ENCODE data around the gene NGLY1.

The NGLY1 gene

DNA sequence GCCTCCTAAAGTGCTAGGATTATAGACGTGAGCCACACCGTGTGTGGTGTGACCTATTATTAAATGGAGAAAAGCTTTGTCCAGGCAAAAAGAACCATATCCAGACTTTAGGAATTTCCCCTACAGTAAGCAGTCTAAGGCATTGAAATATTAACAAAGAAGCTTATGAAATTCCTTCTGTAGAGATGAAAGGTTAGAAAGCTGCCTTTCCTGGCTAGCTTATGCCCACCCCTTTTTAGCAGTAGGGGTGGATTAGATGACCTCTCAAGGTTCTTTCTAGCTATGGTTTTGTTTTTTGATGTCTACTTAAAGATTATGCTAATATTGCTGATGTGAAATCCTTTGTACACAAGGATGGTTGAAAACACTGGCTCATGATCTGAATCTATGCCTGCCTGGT is 20.6 kb upstream of the NGLY1 start:
- Histone ChIP-seq H3K9me3 (ENCODE audit: insufficient read depth, low read length) (no peaks in the 10 kb centered on the region), H3K36me3 (ENCODE audit: insufficient read depth, insufficient read length, low read length) (no peaks in the 10 kb centered on the region), H3K9ac (ENCODE audit: insufficient read length, low read depth) (no peak overlapping the region), H3K4me1 (ENCODE audit: insufficient read depth, insufficient read length) (no peaks in the 10 kb centered on the region), H3K4me3 (ENCODE audit: insufficient read length, low read depth) (no peak overlapping the region), H3K27me3 (ENCODE audit: insufficient read depth, insufficient read length) (no peaks in the 10 kb centered on the region)
- no peak for DNase-seq (ENCODE audit: low read depth, low spot score)
- TF ChIP-seq ZNF274 (IDR thresholded peaks at IDR 0.05; ENCODE audit: low read depth, low read length) (no peak), SUZ12 (IDR thresholded peaks at IDR 0.05; ENCODE audit: extremely low read depth, insufficient read depth, insufficient read length) (no peak), YY1 (IDR thresholded peaks at IDR 0.05; ENCODE audit: insufficient read depth, insufficient read length) (no peak)

- Histone ChIP-seq H3K36me3 (ENCODE audit: insufficient read depth, insufficient read length, low read length) (no peaks in the 10 kb centered on the region), H3K27me3 (ENCODE audit: insufficient read depth, insufficient read length) (no peaks in the 10 kb centered on the region), H3K4me3 (ENCODE audit: insufficient read length, low read depth) (no peak overlapping the region), H3K9ac (ENCODE audit: insufficient read length, low read depth) (no peak overlapping the region), H3K4me1 (ENCODE audit: insufficient read depth, insufficient read length) (no peaks in the 10 kb centered on the region), H3K9me3 (ENCODE audit: insufficient read depth, low read length) (no peaks in the 10 kb centered on the region)
- TF ChIP-seq SUZ12 (IDR thresholded peaks at IDR 0.05; ENCODE audit: extremely low read depth, insufficient read depth, insufficient read length) (no peak), ZNF274 (IDR thresholded peaks at IDR 0.05; ENCODE audit: low read depth, low read length) (no peak), YY1 (IDR thresholded peaks at IDR 0.05; ENCODE audit: insufficient read depth, insufficient read length) (no peak)
- no peak for DNase-seq (ENCODE audit: low read depth, low spot score)
Observed at GRCh38 chr3:25801786-25802185, 18.5 kb upstream of the NGLY1 start.

GRCh38 chr3:25789596-25790556 is 6.6 kb upstream of the NGLY1 start, which contains the start of gene OXSM:
Gene OXSM (plus strand): TSS chr3:25790090. CDS start chr3:25791021, 931 bp downstream.
- Histone ChIP-seq H3K4me3 (ENCODE audit: insufficient read length, low read depth) (peak within 1 kb of the TSS; percentile 29), H3K9me3 (ENCODE audit: insufficient read depth, low read length) (no peaks in the 10 kb centered on the region), H3K27me3 (ENCODE audit: insufficient read depth, insufficient read length) (no peaks in the 10 kb centered on the region), H3K9ac (ENCODE audit: insufficient read length, low read depth) (no peak within 1 kb of the TSS), H3K36me3 (ENCODE audit: insufficient read depth, insufficient read length, low read length) (no peaks in the 10 kb centered on the region), H3K4me1 (ENCODE audit: insufficient read depth, insufficient read length) (no peaks in the 10 kb centered on the region)
- TF ChIP-seq YY1 (IDR thresholded peaks at IDR 0.05; ENCODE audit: insufficient read depth, insufficient read length) (no peak), SUZ12 (IDR thresholded peaks at IDR 0.05; ENCODE audit: extremely low read depth, insufficient read depth, insufficient read length) (no peak), ZNF274 (IDR thresholded peaks at IDR 0.05; ENCODE audit: low read depth, low read length) (no peak)
- no peak for DNase-seq (ENCODE audit: low read depth, low spot score)

DNA sequence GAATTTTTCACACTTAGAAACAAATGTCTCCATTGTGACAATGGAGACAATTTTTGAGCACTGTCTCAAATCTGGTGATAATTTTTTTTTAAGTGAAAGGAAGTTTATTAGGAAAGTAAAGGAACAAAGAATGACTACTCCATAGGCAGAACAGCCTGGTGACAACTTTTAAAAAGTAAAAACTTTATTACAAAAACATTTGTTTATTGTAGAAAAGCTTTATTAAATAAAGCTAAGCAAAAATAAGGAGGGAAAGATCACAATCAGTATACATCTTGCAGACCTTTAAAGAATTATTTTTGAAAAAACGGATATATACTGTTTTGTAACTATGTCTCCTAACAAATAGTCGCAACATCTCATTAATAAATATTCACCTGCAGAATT is 6.0 kb upstream of the NGLY1 start:
- Histone ChIP-seq H3K36me3 (ENCODE audit: insufficient read depth, insufficient read length, low read length) (no peaks in the 10 kb centered on the region), H3K9ac (ENCODE audit: insufficient read length, low read depth) (no peak overlapping the region), H3K4me3 (ENCODE audit: insufficient read length, low read depth) (peak overlapping the region; percentile 29), H3K9me3 (ENCODE audit: insufficient read depth, low read length) (no peaks in the 10 kb centered on the region), H3K4me1 (ENCODE audit: insufficient read depth, insufficient read length) (no peaks in the 10 kb centered on the region), H3K27me3 (ENCODE audit: insufficient read depth, insufficient read length) (no peaks in the 10 kb centered on the region)
- TF ChIP-seq SUZ12 (IDR thresholded peaks at IDR 0.05; ENCODE audit: extremely low read depth, insufficient read depth, insufficient read length) (no peak), YY1 (IDR thresholded peaks at IDR 0.05; ENCODE audit: insufficient read depth, insufficient read length) (no peak), ZNF274 (IDR thresholded peaks at IDR 0.05; ENCODE audit: low read depth, low read length) (no peak)
- no peak for DNase-seq (ENCODE audit: low read depth, low spot score)

DNA sequence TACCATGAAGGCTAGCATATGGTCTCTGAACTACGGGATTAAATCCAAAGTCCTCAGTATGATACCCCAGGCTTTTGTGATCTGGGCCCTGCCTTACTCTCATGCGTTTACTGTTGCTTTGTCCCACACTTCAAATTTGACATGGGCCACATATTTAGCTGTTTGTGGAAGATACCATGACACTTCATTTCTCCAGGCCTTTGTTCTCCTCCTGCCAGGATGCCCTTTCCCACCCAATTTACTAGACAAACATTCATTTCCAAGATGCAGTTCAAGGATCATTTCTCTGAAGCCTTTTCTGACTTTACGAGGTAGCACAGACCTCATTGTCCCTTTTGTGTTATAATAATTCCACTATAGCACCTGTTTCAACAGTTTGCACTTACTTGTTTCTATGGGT is 4.4 kb upstream of the NGLY1 start:
- no peak overlapping the region for H3K4me3 ChIP-seq (ENCODE audit: insufficient read length, low read depth)
- no peak overlapping the region for H3K9ac ChIP-seq (ENCODE audit: insufficient read length, low read depth)
- DNase-seq (ENCODE audit: low read depth, low spot score), result no peak
- H3K4me1 ChIP-seq (ENCODE audit: insufficient read depth, insufficient read length), result no peaks in the 10 kb centered on the region
- no peaks in the 10 kb centered on the region for H3K27me3 ChIP-seq (ENCODE audit: insufficient read depth, insufficient read length)
- no peaks in the 10 kb centered on the region for H3K36me3 ChIP-seq (ENCODE audit: insufficient read depth, insufficient read length, low read length)
- TF ChIP-seq SUZ12 (IDR thresholded peaks at IDR 0.05; ENCODE audit: extremely low read depth, insufficient read depth, insufficient read length), result no peak
- H3K9me3 ChIP-seq (ENCODE audit: insufficient read depth, low read length), result no peaks in the 10 kb centered on the region

GRCh38 chr3:25785826-25786225 is 2.6 kb upstream of the NGLY1 start:
- H3K4me1 ChIP-seq (ENCODE audit: insufficient read depth, insufficient read length), result no peaks in the 10 kb centered on the region
- TF ChIP-seq SUZ12 (IDR thresholded peaks at IDR 0.05; ENCODE audit: extremely low read depth, insufficient read depth, insufficient read length) (no peak), ZNF274 (IDR thresholded peaks at IDR 0.05; ENCODE audit: low read depth, low read length) (no peak), YY1 (IDR thresholded peaks at IDR 0.05; ENCODE audit: insufficient read depth, insufficient read length) (no peak)

DNA sequence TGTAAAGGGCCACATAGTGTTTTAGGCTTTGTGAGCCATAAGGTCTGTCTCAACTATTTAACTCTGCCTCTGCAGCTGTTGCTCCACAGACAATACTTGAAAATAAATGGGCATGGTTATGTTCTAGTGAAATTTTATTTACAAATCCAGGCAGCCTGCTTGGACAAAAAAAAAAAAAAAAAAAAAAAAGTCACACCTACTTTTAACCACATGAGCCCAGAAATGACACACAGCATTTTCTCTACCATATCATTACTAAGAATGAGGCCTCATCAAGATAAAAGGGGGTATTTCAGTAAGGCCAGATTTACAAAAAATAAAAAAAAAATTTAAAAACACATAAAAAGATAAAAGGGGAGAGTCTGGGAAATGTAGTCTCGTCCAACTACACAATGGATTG is 1.7 kb upstream of the NGLY1 start:
- Histone ChIP-seq H3K4me1 (ENCODE audit: insufficient read depth, insufficient read length) (no peaks in the 10 kb centered on the region), H3K4me3 (ENCODE audit: insufficient read length, low read depth) (no peak overlapping the region), H3K9ac (ENCODE audit: insufficient read length, low read depth) (no peak overlapping the region), H3K36me3 (ENCODE audit: insufficient read depth, insufficient read length, low read length) (no peaks in the 10 kb centered on the region), H3K27me3 (ENCODE audit: insufficient read depth, insufficient read length) (no peaks in the 10 kb centered on the region), H3K9me3 (ENCODE audit: insufficient read depth, low read length) (no peaks in the 10 kb centered on the region)
- no peak for DNase-seq (ENCODE audit: low read depth, low spot score)
- no peak for TF ChIP-seq YY1 (IDR thresholded peaks at IDR 0.05; ENCODE audit: insufficient read depth, insufficient read length)
- TF ChIP-seq SUZ12 (IDR thresholded peaks at IDR 0.05; ENCODE audit: extremely low read depth, insufficient read depth, insufficient read length), result no peak
- TF ChIP-seq ZNF274 (IDR thresholded peaks at IDR 0.05; ENCODE audit: low read depth, low read length), result no peak

More at GRCh38 chr3:25785826-25786225, 2.6 kb upstream of the NGLY1 start:
- Histone ChIP-seq H3K36me3 (ENCODE audit: insufficient read depth, insufficient read length, low read length) (no peaks in the 10 kb centered on the region), H3K27me3 (ENCODE audit: insufficient read depth, insufficient read length) (no peaks in the 10 kb centered on the region), H3K9me3 (ENCODE audit: insufficient read depth, low read length) (no peaks in the 10 kb centered on the region), H3K4me3 (ENCODE audit: insufficient read length, low read depth) (no peak overlapping the region), H3K9ac (ENCODE audit: insufficient read length, low read depth) (no peak overlapping the region)
- DNase-seq (ENCODE audit: low read depth, low spot score), result no peak

Data from NT2/D1 (cell line).